ENCODE measurements around the gene UBE2L6.
"Not testable (repeated sequence)": the region's sequence is repeated elsewhere in the genome, so short reads cannot be mapped to it uniquely, and the experiment has no call there.

The UBE2L6 gene

GRCh38 chr11:57566005-57566904 lies 1.2 kb downstream of the UBE2L6 start:
- peak; percentile 73 for DNase-seq

GRCh38 chr11:57562596-57562995 lies 4.9 kb downstream of the UBE2L6 start:
- DNase-seq = no peak

GRCh38 chr11:57560146-57560545 lies 7.3 kb downstream of the UBE2L6 start:
- DNase-seq = no peak

- DNase-seq = no peak
Measured at GRCh38 chr11:57556041-57556440, 11.4 kb downstream of the UBE2L6 start.

- DNase-seq = no peak
Measured at GRCh38 chr11:57555393-57555792, 12.1 kb downstream of the UBE2L6 start.

- no peak for DNase-seq
Measured at GRCh38 chr11:57552479-57552878, 15.0 kb downstream of the UBE2L6 start.

GRCh38 chr11:57551941-57552340 lies 15.5 kb downstream of the UBE2L6 start:
- no peak for DNase-seq

- no peak for DNase-seq
Measured at GRCh38 chr11:57549983-57550382, 17.5 kb downstream of the UBE2L6 start.

- peak; percentile 96 for DNase-seq
Measured at GRCh38 chr11:57547854-57548377, 19.6 kb downstream of the UBE2L6 start.

- DNase-seq = peak; percentile 73
Measured at GRCh38 chr11:57546869-57547475, 20.5 kb downstream of the UBE2L6 start.

- no peak for DNase-seq
Measured at GRCh38 chr11:57546451-57546850, 21.0 kb downstream of the UBE2L6 start.

- no peak for DNase-seq
Measured at GRCh38 chr11:57545883-57546282, 21.6 kb downstream of the UBE2L6 start.

- no peak for DNase-seq
Measured at GRCh38 chr11:57544566-57544965, 22.9 kb downstream of the UBE2L6 start.

GRCh38 chr11:57543593-57543992 lies 23.9 kb downstream of the UBE2L6 start:
- DNase-seq = no peak

- no peak for DNase-seq
Measured at GRCh38 chr11:57542582-57542981, 24.9 kb downstream of the UBE2L6 start.

- no peak for DNase-seq
Measured at GRCh38 chr11:57541169-57541568, 26.3 kb downstream of the UBE2L6 start.

GRCh38 chr11:57539342-57539741 lies 28.1 kb downstream of the UBE2L6 start:
- no peak for DNase-seq

GRCh38 chr11:57536947-57537619 lies 30.4 kb downstream of the UBE2L6 start, which contains the start of gene SMTNL1:
Gene SMTNL1 (plus strand): TSS chr11:57537595. CDS start chr11:57542643, 5,048 bp downstream.
- DNase-seq = no peak

- DNase-seq = not testable (repeated sequence)
Measured at GRCh38 chr11:57534449-57534848, 33.0 kb downstream of the UBE2L6 start.

GRCh38 chr11:57530596-57531507 lies 36.6 kb downstream of the UBE2L6 start, which contains the start of gene TIMM10:
Gene TIMM10 (minus strand): TSS chr11:57530754. CDS start chr11:57530189, 565 bp downstream.
- peak; percentile 100 for DNase-seq

GRCh38 chr11:57530215-57530595 lies 37.3 kb downstream of the UBE2L6 start:
- no peak for DNase-seq

GRCh38 chr11:57529012-57529411 lies 38.5 kb downstream of the UBE2L6 start:
- no peak for DNase-seq

All from RPMI8226 (cell line).